Fibroblast of upper back skin (primary cell): ENCODE measurements around the gene GRID2IP.

Experiments
- DNase-seq: peaks from one replicate; pipeline ENCODE4 v3.0.0-alpha.2; 2013

Gene GRID2IP

DNA sequence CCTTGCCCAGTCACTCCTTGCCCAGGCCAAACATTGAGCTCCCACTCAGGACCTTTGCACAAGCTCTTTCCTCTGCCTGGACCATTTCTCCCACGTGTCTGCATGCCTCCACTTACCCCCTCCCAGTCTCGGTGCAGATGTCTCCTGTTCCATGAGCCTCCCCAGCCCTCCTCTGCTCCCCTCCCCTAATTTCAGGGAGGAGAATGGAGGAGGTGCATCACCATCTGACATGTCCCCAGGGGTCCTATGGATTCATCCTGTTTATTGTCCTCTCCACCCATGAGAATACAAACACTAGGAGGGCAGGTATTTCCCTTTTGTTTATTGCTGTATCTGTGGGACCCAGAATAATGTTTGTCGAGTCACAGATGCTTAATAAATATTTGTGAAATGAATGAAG lies 8.6 kb upstream of the GRID2IP start:
- DNase-seq = no peak

DNA sequence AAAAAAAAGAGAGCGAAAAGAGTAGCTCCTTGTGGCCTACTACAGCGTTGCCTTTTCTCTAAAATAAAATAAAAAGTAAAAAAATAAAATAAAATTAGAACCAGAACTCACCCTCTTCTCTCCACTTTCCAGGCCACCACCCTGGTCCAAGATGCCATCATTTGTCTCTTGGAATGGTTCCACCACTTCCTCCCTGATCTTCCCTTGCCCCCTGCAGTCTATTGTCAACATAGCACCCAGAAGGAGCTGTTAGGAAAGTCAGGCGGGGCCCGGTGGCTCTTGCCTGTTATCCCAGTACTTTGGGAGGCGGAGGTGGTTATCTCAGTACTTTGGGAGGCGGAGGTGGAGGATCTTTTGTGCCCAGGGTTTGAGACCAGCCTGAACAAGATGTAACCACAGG lies 7.6 kb upstream of the GRID2IP start:
- peak; percentile 37 for DNase-seq

DNA sequence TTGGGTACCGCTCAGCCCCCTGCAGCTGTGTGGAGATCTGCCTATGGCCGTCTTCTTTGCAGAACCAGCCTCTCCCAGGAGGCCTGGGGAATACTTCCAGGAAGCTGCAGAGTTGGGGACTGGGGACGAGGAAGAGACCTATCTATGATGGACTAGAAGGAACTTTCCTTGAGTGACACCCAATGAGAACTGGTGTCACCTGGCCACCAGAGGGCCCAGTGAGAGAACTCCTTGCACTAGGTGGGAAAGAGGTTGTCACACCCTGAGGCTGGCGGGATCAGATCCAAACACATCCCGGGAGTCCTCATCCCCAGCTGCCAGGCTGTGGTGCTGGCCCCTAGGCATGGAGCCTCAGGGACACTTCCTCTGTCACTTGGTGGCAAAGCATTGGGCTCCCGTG lies 4.9 kb upstream of the GRID2IP start:
- no peak for DNase-seq

DNA sequence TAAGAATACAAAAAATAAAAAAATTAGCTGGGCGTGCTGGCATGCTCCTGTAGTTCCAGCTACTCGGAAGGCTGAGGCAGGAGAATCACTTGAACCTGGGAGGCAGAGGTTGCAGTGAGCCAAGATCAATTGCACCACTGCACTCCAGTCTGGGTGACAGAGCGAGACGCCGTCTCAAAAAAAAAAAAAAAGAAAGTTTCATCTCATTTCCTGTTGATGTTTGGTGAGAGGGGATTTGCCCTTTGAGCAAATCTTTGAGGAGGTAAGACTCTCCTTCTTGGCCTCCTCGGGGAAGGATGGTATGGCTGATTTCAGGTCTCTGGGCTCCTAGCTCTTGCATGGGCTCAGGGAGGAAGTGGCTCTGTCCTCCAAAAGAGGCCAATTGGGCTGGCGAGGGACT lies 3.6 kb upstream of the GRID2IP start:
- DNase-seq = no peak

DNA sequence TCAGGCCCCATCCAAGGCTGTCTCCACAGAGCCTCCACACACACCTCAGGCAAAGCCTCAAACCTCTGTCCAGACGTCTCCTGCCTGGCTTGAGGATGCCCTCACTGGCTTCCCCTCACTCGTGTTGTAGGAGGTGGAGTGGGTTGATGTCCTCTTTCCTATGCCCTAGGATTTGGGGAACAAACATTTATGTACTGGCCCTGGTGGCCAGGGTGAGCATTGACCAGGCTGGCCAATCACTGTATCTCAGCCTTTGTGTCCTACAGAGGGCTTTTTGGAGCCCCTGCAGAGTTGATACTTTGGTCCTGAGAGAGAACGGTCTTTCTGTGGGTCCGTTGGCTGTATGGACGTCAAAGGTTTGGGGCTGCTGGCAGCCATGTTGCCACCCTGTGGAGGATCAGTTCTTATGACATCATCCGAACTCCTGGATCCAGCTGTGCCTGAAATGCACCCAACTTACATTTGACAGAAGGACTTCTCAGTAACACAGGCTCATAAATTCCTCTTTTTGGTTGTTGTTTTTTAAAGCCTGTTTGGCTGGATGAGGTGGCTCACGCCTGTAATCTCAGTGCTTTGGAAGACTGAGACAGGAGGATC lies 2.3 kb upstream of the GRID2IP start:
- no peak for DNase-seq

DNA sequence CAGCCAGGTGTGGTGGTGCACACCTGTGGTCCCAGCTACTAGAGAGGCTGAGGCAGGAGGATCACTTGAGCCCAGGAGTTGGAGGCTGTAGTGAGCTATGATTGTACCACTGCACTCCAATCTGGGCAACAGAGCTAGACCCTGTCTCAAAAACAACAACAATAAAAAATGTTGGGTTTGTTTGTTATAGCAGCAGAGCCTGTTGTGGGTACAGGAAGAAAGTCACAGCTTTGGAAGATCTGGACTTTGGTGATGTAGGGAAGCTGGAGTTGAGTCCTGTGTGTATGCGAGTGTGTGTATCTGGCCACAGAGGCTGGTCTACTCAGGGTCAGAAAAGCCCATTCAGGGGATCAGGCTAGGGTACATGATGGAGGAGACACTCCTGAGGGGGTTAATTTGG lies 3.9 kb downstream of the GRID2IP start:
- no peak for DNase-seq

DNA sequence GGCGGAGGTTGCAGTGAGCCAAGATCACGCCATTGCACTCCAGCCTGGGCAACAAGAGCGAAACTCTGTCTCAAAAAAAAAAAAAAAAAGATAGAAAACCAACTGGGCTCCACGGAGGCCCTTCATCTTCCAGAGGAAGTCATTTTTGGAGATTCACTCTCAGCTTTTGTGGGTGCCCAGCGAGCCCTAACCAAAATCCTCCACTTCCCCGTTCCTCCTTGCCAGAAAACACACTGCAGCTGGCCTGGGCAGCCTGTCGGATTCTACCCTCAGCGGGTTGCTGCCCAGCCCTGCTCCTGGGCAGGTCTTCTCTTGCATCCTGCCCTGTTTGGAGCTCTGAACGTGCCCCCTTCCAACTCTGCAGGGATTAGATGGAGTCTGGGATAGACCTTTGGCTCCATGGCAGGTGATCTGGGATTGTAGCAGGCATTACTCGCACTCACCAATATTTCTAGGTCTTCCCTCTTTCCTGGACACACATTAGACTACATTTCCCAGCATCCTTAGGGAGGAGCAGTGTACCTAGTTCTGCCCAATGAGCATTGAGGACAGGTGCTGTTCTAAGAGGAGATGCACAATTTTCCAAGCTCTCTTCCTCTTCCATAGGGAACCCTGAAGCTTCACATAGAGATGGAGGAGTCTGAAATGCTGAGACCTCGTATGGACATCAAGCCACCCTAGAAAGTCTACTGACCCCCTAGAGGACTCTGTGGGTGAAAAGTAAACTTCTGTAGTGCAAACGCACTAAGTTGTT lies 4.6 kb downstream of the GRID2IP start:
- no peak for DNase-seq

DNA sequence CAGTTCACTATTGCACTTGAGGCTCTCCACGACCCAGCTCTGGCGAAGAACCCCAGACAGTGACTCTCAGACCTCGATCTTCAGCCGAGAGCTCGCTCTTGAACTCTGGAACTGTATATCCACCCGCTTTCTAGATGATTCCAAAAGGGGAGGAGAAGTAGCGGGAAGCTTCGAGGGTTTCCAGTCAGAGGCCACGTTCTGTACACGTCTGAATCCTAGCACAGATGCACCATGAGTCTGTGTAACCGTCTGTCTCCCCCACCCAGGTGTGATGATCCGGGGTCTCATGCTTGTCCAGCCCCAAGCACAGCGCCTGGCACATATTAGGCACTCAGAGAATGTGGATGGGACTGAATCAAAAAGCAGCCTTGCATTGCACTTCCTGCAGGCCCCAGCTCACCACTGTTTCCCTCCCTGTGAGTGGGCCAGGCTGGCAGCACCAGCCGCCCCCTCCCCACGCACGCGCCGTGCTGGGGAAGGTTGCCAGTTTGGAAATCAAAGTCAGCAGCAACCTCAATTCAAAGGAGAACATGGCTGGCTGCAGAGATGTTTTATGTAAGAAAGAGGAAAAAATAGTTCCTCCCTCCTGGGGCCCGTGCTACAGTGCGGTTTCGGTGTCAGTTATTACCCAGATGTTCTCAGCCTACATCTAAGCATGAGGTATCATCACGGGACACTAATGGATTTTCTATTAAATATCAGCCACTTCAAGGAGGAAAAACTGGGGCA lies 5.7 kb downstream of the GRID2IP start:
- DNase-seq = no peak

DNA sequence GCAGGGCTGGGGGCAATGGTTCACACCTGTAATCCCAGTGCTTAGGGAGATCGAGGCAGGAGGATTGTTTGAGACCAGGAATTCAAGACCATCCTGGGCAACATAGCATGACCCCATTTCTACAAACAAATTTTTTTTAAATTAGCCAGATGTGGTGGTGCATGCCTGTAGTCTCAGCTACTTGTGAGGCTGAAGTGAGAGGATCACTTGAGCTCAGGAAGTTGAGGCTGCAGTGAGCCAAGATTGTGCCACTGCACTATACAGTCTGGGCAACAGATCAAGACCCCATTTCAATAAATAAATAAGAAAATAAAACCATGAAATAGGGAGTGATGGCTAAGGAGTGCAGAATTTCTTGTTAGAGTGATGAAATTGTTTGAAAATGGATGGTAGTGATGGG lies 8.9 kb downstream of the GRID2IP start:
- DNase-seq = no peak

DNA sequence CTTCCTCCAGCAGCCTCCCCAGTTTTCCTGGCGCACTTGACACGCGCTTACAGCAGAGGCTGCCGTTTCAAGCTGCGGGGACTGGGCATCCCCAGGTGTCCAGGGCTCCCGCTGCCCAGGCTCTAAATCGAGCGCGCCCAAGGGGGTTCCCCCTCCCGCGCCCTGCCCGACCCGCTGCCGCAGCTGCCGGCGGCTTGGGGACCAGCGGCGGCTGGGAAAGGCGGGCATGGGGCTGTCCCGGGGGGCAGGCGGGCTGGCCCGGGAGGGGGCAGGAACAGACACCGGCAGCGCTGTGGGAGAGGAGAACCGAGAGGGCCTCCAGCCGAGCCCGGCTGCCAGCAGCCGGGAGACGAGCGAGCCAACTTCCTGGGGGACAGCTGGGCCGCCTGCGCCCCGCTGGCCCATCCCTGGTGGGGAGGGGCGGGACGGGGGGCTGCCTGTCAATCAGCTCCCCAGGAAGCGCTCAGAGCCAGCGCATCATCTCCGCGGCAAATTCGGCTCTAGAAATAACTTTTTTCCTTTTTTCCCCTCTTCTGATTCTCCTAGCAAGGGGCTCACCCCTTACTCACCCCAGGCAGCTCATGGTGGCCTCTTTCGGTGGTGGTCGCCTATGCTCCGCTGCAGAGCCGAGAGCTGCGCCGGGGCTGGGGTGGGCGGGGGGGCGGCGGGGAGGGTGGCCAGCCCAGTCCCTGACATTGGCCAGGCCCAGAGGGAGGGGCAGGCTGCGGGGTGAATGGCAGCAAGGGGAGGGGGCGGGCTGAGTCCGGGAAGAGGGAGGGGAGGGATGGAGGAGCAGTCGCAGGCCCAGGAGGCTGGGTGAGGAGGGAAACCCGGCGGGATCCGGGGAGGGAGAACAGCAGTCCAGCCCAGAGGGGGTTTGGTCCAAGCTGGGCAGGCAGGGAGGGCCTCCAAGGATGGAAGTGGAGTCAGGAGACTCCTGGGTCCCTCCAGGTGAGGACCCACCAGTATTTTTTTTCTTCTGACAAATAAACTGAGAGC lies 14.7 kb downstream of the GRID2IP start:
- no peak for DNase-seq

DNA sequence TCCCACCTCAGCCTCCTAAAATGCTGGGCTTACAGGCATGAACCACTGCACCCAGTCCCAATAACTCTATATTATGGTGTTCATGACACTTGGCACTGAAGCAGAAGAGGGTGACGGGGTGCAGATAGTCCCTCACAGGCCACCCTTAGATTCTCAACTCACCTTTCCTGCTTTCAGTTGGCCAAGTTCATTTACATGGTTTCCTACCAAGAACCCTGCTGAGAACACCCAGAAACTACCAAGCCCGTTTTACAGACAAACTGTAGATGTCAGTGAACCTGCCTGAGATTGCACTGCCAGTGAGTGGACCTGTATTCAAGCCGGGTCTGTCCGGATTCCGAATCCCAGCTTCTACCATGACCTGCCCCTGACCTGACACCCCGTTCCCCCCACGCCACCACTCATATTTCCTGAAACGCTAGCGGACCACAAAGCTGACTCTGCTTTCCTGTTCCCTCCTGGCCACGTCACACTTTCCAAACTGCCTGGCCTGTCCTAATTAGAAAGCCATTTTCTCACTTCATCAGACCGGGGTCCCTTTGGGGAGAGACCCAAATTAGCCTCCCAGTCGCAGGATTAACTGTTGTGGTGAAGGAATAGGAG lies 17.3 kb downstream of the GRID2IP start:
- no peak for DNase-seq

DNA sequence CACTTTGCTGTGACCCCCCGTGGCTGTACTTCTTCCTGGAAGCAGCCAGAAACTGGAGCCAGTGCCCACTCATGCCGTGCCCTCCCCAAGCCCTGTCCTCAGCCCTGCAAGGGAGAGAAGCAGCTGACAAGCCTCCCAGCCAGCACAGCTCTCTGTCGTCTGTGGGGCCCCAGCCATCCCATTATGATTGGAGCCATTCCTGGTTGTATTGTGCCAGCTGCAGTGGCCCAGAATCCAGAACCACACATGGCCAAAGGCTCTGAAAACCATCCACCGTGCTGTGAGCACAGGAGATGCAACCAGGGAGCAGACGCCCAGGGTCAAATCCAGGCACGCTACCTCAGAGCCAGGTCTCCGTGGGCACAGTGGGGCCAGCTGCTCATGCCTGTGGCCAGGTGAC lies 18.7 kb downstream of the GRID2IP start:
- no peak for DNase-seq

DNA sequence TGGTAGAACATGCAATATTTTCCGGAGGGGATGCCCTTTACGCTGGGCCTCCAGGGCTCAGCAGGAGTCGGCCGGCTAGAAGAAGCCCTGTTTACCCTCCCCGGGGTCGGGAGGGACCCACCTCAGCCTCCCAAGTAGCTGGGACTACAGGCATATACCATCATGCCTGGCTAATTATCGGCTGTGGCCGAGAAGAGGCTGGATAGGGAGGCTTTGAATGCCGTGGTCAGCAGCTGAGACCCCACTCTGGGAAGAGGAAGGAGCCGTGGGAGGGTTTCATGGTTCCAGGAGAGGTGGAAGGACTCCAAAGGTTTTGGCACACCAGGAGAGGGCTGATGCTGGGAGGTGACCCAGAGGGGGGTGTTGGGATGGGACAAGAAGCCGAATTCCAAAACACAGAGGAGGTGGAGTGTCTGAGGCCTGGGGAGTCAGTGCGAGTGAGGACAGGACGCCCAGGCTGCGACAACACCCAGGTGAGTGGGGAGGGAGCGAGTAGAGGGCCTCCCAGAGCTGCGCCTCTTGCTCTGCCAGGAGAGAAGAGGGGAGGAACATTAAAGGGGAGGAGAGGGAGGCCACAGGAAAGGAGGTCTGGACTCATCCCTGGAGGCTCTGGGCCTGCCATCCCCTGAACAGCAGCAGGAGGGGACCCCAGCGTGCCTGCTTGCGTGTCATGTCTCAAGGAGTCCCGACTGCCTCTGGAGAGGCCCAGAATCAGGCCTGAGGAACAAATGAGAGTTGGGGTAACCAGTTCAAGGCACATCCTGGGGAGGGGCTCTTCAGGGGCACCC lies 19.6 kb downstream of the GRID2IP start:
- no peak for DNase-seq

DNA sequence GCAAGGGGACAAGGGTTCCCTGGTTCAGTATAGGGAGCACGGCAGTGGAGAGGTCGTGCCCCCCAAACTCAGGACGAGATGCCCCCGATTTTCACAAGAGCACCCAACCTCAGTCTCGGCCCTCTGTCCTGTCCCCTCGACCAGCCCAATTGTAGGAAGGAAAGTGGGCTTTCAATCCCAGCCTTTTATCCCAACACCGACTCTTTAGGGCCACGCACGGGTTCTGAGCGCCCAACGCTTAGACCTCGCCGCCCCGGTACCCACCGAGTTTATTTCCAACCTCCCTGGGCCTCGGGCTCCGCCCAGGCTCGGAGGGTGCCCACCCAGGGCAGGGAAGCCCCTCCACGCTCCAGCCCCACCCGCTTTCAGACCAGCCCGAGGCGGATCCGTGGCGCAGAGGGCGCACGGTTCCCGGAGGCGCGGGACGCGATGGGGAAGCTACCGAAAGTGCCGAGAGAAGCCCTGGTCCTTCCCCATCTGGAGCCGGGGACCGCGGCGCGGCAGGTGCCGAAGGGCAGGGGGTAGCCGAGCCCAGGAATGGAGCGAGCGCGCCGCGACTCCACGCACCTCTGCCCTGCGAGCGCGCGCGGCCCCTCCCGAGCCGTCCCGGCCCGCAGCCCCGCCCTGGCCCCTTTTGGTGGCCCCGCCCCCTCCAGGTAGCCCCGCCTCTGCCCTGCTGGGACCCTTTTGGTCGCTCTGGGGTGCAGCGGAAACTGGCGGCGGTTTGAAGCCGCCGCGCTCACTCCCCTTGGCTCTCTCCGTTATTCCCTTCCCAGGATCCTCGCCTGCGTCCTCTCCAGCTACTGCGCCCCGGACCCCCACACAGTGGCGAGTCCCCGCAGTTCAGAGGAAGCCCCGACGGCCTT lies 20.4 kb downstream of the GRID2IP start:
- DNase-seq = no peak

DNA sequence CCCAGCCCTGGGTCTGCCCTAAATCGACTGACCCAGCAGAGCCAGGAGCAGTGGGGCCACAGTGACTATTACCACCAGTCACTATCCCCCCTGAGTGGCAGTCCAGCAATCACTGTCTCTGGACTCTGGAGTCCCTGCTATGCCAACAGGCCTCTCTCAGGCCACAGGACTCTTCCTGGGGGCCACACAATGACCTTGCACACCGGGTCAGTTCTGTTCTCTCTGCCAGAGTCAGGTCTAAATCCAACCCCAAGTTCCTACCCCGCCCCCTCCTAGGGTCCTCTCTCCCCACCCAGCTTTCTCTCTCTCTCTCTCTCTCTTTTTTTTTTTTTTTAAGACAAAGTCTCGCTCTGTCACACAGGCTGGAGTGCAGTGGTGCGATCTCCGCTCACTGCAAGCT lies 21.6 kb downstream of the GRID2IP start:
- DNase-seq = no peak

DNA sequence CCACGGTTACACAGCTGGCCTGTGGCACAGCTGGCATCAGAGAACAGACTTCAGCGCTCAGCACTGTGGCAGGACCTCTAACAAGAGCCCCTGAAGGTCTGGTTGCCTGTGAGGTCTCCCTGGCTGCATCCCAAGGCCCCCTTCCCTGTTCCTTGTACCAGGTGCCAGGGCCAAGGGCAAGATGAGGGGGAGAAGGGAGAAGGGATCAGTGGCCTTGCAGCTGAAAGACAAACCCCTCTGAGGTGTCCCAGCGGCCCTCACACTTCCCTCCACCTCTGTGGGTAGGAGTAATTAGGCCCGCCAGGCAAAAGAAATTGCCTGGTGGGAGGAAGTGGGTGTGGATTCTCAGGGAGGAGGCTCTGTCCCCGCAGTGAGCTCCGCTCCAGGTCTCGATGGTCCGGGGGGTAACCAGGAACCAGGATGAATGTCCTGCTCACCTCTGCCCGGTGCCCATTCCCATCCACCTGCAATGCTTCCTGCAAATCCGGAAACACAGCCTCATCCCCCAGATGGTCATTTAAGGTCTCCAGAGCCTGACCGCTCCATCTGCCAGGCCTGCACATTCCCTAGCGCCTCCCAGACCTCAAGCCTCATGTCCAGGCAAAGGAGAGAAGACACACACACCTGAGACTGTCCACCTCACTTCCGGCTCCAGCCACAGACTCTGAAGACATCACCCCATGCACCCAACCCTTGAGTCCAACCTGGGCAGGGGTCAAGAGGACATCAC lies 22.7 kb downstream of the GRID2IP start:
- no peak for DNase-seq

DNA sequence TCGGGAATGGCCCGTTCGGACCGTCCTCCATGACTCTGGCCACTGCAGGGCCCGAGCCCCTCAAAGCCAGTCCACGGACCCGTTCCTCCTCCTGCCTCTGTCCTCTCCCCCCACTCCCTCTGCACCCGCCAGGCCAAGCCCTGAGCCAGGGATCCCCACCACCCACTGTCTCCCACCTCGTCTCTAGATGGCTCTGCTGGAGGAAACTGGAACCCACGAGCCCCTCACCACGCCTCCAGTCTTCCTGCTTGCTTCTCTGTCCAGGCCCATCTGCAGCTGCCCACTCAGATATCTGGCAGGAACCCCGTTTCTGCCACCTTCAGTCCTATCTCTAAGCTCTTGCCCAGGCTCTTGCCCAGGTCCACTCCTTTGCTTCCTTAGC lies 24.3 kb downstream of the GRID2IP start:
- no peak for DNase-seq

DNA sequence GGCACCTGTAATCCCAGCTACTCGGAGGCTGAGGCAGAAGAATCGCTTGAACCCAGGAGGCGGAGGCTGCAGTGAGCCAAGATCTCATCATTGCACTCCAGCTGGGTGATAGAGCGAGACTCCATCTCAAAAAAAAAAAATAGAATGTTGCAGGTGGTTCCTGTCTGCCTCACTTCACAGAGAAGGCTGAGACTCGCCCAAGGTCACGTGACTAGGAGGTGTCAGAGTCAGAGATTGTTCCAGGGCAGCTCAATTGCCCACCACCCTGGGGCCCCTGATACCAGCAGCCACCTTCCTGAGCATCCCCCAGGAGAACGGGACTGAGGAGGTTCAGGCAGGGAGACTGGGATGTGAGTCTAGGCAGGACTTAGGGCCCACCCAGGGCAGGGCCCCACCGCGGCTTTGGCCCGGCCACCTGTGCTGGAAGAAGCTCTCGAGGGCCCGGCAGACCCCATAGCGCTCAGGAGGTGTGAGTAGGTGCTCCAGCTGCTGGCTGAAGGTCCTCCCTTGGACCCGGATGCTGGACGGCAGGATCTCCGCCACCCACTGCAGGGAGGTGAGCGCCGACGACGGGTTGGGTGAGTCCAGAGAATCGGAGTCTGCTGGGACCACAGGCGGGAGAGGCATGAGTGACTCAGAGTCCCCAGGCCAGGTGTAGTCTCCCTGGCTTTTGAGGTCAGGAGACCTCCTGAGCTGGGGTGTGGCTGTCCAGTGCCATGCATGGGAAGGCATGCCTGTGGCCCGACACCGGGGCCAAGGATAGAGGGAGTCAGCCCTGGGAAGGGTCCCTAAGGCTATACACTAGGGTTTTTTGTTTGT lies 30.9 kb downstream of the GRID2IP start:
- no peak for DNase-seq

DNA sequence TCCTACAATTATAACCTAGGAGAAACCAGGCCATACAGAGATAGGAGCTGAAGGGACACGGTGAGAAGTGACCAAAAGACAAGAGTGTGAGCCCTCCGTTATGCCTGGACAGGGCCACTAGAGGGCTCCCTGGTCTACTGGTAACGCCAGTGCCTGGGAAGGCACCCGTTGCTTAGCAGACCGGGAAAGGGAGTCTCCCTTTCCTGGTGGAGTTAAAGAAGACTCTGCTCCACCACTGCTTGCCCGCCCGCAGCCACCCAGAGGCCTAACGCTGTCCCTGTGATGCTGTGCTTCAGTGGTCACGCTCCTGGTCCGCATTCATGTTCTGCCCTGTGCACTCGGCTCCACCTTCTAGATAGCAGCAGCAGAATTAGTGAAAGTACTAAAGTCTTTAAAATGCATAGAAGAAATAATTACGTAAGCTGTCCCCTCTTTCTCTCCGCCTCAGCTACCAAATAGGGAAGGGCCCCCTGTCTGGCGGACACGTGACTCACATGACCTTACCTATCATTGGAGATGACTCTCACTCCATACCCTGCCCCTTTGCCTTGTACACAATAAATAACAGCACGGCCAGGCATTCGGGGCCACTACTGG lies 34.8 kb downstream of the GRID2IP start:
- peak; percentile 77 for DNase-seq
